ENCODE results near the gene FAM131A. TPM values are rescaled to one million over a fixed set of nuclear protein-coding genes. Genes with fewer than 3 reads are reported as not detected.

Gene FAM131A
- total and polyA plus RNA-seq, 9 of the 15 experiments (the other 6 are each of a cell fraction or from before 2014, with no cell fraction given) = 0.48 to 11.1 (median 4.3) TPM

GRCh38 chr3:184389935-184390528 is 52.6 kb downstream of the FAM131A start:
- H3K4me1 ChIP-seq (replicated peaks in 1 of 2; ENCODE audit: control insufficient read depth in 2 of 2, insufficient read depth in 2 of 2, low read length in 2 of 2) = peaks cover 0 to 11% of the 10 kb centered on the region in 2 experiments; a peak in 1 of 5 replicates
- intact Hi-C loops (cut with micrococcal nuclease) = loop anchor here (10.0 kb wide), 1 partner anchor 325 kb away; the partner anchor contains the start of gene MAGEF1
- H3K79me2 ChIP-seq (ENCODE audit: control insufficient read depth, insufficient read depth, low read length) = no peaks in the 10 kb centered on the region
- H3K27ac ChIP-seq (ENCODE audit: extremely low read depth, low read depth, low read length) = no peak overlapping the region
- H4K20me1 ChIP-seq (replicated peaks; ENCODE audit: control insufficient read depth, insufficient read depth, low read length) = peaks cover 5% of the 10 kb centered on the region
- DNase-seq (ENCODE audit: extremely low read depth in 1 of 4, low spot score in 3 of 4) (no peak), FAIRE-seq (no peak), ATAC-seq (no peak)
- H3K9ac ChIP-seq (ENCODE audit: insufficient read depth in 1 of 2, low read depth in 2 of 2, low read length in 2 of 2) = no peak overlapping the region
- ChIA-PET CTCF (ENCODE audit: low intra/inter-chr PET ratio) (no interaction called here), POLR2A (interaction anchor here (0.6 to 0.7 kb wide), 4 partner anchors 11 to 375 kb away, joined by 3 to 4 read pairs (median 3); no protein-coding TSS in a partner anchor)
- peaks cover 30 to 80% of the 10 kb centered on the region in 2 experiments for H3K27me3 ChIP-seq (ENCODE audit: control insufficient read depth in 2 of 2, insufficient read depth in 2 of 2, low read length in 2 of 2)
- H3K4me2 ChIP-seq (ENCODE audit: insufficient read depth, low read length) = no peak overlapping the region
- TF ChIP-seq HOXB6 (CRISPR knock-in tag; IDR thresholded peaks at IDR 0.05; ENCODE audit: borderline replicate concordance) (no peak), ZNF589 (CRISPR knock-in tag; IDR thresholded peaks at IDR 0.05; ENCODE audit: low read depth) (no peak), HNRNPK (IDR thresholded peaks at IDR 0.05; ENCODE audit: low read depth, low read length, poor library complexity, severe bottlenecking) (peak; percentile 58), ZNF274 (IDR thresholded peaks at IDR 0.05; ENCODE audit: borderline replicate concordance, low read depth, low read length) (no peak), TGIF2 (CRISPR knock-in tag; IDR thresholded peaks at IDR 0.05) (no peak), ZNF121 (CRISPR knock-in tag; conservative IDR thresholded peaks at IDR 0.05) (peak; percentile 32; the same call in 1 of the 2 replicates), KDM4B (IDR thresholded peaks at IDR 0.05; ENCODE audit: borderline replicate concordance in 2 of 2, low read depth in 1 of 2) (no peak), PCBP1 (IDR thresholded peaks at IDR 0.05; ENCODE audit: low read depth, low read length, poor library complexity, severe bottlenecking) (peak; percentile 41)
- H3K36me3 ChIP-seq (ENCODE audit: control insufficient read depth, insufficient read depth, low read length) = no peaks in the 10 kb centered on the region
- no peaks in the 10 kb centered on the region for H3K9me1 ChIP-seq (ENCODE audit: control insufficient read depth, insufficient read depth, low read length)
- H3K9me3 ChIP-seq (replicated peaks; ENCODE audit: control insufficient read depth, insufficient read depth, low read depth, low read length) = no peaks in the 10 kb centered on the region
- BruUV-seq (replicated peaks) = no TSS peak
- H2AFZ ChIP-seq (ENCODE audit: low read depth, low read length) = no peak overlapping the region
- 0% methylated on average over 5 of the region's 5 CpGs for WGBS (ENCODE audit: insufficient coverage, low coverage, missing lambda C conversion rate)
- in situ Hi-C loops (cut with MboI) = no loop called here
- no peak overlapping the region for H3K4me3 ChIP-seq
